Panc1 (cell line): ENCODE data around the gene RNF144B.

ENCODE experiments used
- POLR2AphosphoS5 ChIP-seq: IDR thresholded peaks from 2 replicates; pipeline ENCODE4 v1.6.1; 2012; ENCODE audit warnings: mild to moderate bottlenecking, low read depth, low read length, moderate library complexity
- TCF7L2 ChIP-seq: IDR thresholded peaks from 2 replicates; pipeline ENCODE4 v1.6.1; 2011; ENCODE audit warnings: mild to moderate bottlenecking, low read depth, low read length, inconsistent platforms
- TF ChIP-seq, protein P1 (sequence below): fragments of 450-650 bp; IDR thresholded peaks from 2 replicates; pipeline ENCODE4 v1.5.1; 2017; ENCODE audit warnings: mild to moderate bottlenecking

DNA sequence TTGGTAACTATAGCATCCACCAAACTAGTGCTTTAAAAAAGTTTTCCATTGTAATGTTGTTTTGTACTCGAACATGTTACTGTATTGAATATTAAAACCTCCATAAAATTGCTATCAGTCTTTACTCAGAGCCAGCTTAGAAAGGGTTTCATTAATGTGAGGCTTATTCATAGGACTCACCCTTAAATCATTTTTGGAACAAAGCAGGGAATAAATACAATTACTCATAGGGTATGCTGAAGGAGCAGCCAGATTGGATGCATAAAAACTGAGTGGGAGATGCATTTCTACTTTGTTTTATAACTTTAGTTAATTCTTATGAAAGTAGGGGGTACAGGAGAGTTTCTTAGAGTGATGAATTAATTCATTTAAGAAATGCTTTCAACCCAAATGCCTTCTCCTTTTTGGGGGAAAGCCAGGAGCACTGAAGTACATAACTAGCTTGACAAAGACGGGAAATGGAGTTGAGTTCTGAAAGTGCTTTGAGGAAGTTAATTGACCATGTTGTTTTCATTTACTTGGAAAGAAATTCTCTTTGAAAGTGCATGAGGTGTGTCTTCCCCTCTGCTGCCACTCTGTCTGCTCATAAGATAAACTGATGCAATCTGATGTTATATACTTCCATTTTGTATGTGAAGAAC is 90.3 kb downstream of the RNF144B start:
- TF ChIP-seq, protein P1, sequence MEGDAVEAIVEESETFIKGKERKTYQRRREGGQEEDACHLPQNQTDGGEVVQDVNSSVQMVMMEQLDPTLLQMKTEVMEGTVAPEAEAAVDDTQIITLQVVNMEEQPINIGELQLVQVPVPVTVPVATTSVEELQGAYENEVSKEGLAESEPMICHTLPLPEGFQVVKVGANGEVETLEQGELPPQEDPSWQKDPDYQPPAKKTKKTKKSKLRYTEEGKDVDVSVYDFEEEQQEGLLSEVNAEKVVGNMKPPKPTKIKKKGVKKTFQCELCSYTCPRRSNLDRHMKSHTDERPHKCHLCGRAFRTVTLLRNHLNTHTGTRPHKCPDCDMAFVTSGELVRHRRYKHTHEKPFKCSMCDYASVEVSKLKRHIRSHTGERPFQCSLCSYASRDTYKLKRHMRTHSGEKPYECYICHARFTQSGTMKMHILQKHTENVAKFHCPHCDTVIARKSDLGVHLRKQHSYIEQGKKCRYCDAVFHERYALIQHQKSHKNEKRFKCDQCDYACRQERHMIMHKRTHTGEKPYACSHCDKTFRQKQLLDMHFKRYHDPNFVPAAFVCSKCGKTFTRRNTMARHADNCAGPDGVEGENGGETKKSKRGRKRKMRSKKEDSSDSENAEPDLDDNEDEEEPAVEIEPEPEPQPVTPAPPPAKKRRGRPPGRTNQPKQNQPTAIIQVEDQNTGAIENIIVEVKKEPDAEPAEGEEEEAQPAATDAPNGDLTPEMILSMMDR = no peak
- no peak for TF ChIP-seq TCF7L2
- TF ChIP-seq POLR2AphosphoS5 = no peak
